GM12801 (cell line): Measurements from ENCODE around the gene HDAC9.

ENCODE experiments used
- CTCF ChIP-seq: IDR thresholded peaks from one replicate; pipeline ENCODE4 v1.5.1; 2011; ENCODE audit warnings: control low read depth; ENCODE audit not compliant: insufficient read length; ENCODE audit errors: extremely low read depth

The HDAC9 gene

GRCh38 chr7:18473119-18473518 is 22.4 kb upstream of the HDAC9 start:
- no peak for TF ChIP-seq CTCF

- TF ChIP-seq CTCF = no peak
Observed at GRCh38 chr7:18474944-18475343, 20.6 kb upstream of the HDAC9 start.

GRCh38 chr7:18475488-18475887 is 20.1 kb upstream of the HDAC9 start:
- TF ChIP-seq CTCF = no peak

GRCh38 chr7:18481776-18482175 is 13.8 kb upstream of the HDAC9 start:
- no peak for TF ChIP-seq CTCF

- TF ChIP-seq CTCF = no peak
Observed at GRCh38 chr7:18488049-18488448, 7.5 kb upstream of the HDAC9 start.

- TF ChIP-seq CTCF = no peak
Observed at GRCh38 chr7:18489624-18490023, 5.9 kb upstream of the HDAC9 start.

- TF ChIP-seq CTCF = no peak
Observed at GRCh38 chr7:18491871-18492270, 3.7 kb upstream of the HDAC9 start.

- no peak for TF ChIP-seq CTCF
Observed at GRCh38 chr7:18494406-18494805, 1.1 kb upstream of the HDAC9 start.
